ENCODE data around the gene PDLIM3.

The PDLIM3 gene

GRCh38 chr4:185567381-185568376, 32.4 kb upstream of the PDLIM3 start:
- Histone ChIP-seq H3K4me2 (ENCODE audit: low read depth, low read length) (no peak overlapping the region), H3K4me3 (ENCODE audit: low read length) (no peak overlapping the region), H3K4me1 (ENCODE audit: low read length) (no peaks in the 10 kb centered on the region), H3K79me2 (ENCODE audit: low read length) (no peaks in the 10 kb centered on the region), H3K9ac (ENCODE audit: low read length) (no peak overlapping the region), H3K9me3 (replicated peaks; ENCODE audit: insufficient read depth, low read length) (no peaks in the 10 kb centered on the region), H3K9me2 (replicated peaks; ENCODE audit: insufficient read depth, low read length) (no peaks in the 10 kb centered on the region), H3K36me3 (replicated peaks; ENCODE audit: insufficient read depth, low read length) (no peaks in the 10 kb centered on the region), H2AFZ (ENCODE audit: low read length) (no peak overlapping the region), H3K27me3 (replicated peaks; ENCODE audit: insufficient read depth, low read length) (no peaks in the 10 kb centered on the region), H4K20me1 (ENCODE audit: insufficient read depth, low read length) (no peaks in the 10 kb centered on the region), H3F3A (ENCODE audit: insufficient read depth, low read length) (no peaks in the 10 kb centered on the region), H3K27ac (ENCODE audit: low read length) (no peak overlapping the region)
- TF ChIP-seq EZH2phosphoT487 (IDR thresholded peaks at IDR 0.05; ENCODE audit: low read length) (no peak), EZH2 (optimal IDR thresholded peaks at IDR 0.05; ENCODE audit: low read depth, low read length) (no peak)
- TF ChIP-seq, protein P1, sequence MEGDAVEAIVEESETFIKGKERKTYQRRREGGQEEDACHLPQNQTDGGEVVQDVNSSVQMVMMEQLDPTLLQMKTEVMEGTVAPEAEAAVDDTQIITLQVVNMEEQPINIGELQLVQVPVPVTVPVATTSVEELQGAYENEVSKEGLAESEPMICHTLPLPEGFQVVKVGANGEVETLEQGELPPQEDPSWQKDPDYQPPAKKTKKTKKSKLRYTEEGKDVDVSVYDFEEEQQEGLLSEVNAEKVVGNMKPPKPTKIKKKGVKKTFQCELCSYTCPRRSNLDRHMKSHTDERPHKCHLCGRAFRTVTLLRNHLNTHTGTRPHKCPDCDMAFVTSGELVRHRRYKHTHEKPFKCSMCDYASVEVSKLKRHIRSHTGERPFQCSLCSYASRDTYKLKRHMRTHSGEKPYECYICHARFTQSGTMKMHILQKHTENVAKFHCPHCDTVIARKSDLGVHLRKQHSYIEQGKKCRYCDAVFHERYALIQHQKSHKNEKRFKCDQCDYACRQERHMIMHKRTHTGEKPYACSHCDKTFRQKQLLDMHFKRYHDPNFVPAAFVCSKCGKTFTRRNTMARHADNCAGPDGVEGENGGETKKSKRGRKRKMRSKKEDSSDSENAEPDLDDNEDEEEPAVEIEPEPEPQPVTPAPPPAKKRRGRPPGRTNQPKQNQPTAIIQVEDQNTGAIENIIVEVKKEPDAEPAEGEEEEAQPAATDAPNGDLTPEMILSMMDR (IDR thresholded peaks at IDR 0.05; ENCODE audit: low read length): no peak
- no peak for DNase-seq

- H3K27ac ChIP-seq (ENCODE audit: low read length): no peak overlapping the region
- no peaks in the 10 kb centered on the region for H3K27me3 ChIP-seq (replicated peaks; ENCODE audit: insufficient read depth, low read length)
- H2AFZ ChIP-seq (ENCODE audit: low read length): no peak overlapping the region
- no peak for DNase-seq
- H3K4me1 ChIP-seq (ENCODE audit: low read length): no peaks in the 10 kb centered on the region
- no peaks in the 10 kb centered on the region for H3K9me3 ChIP-seq (replicated peaks; ENCODE audit: insufficient read depth, low read length)
- H3F3A ChIP-seq (ENCODE audit: insufficient read depth, low read length): no peaks in the 10 kb centered on the region
- no peak overlapping the region for H3K9ac ChIP-seq (ENCODE audit: low read length)
- H3K9me2 ChIP-seq (replicated peaks; ENCODE audit: insufficient read depth, low read length): no peaks in the 10 kb centered on the region
- no peaks in the 10 kb centered on the region for H3K79me2 ChIP-seq (ENCODE audit: low read length)
- no peaks in the 10 kb centered on the region for H4K20me1 ChIP-seq (ENCODE audit: insufficient read depth, low read length)
- TF ChIP-seq, protein P1 (IDR thresholded peaks at IDR 0.05; ENCODE audit: low read length): no peak
- TF ChIP-seq EZH2phosphoT487 (IDR thresholded peaks at IDR 0.05; ENCODE audit: low read length) (no peak), EZH2 (optimal IDR thresholded peaks at IDR 0.05; ENCODE audit: low read depth, low read length) (no peak)
- H3K4me2 ChIP-seq (ENCODE audit: low read depth, low read length): no peak overlapping the region
- no peak overlapping the region for H3K4me3 ChIP-seq (ENCODE audit: low read length)
- H3K36me3 ChIP-seq (replicated peaks; ENCODE audit: insufficient read depth, low read length): no peaks in the 10 kb centered on the region
Observed at GRCh38 chr4:185566972-185567371, 31.7 kb upstream of the PDLIM3 start.

GRCh38 chr4:185566425-185566824, 31.1 kb upstream of the PDLIM3 start:
- no peak overlapping the region for H3K27ac ChIP-seq (ENCODE audit: low read length)
- no peak for DNase-seq
- H3K79me2 ChIP-seq (ENCODE audit: low read length): no peaks in the 10 kb centered on the region
- H4K20me1 ChIP-seq (ENCODE audit: insufficient read depth, low read length): no peaks in the 10 kb centered on the region
- no peaks in the 10 kb centered on the region for H3K9me3 ChIP-seq (replicated peaks; ENCODE audit: insufficient read depth, low read length)
- no peaks in the 10 kb centered on the region for H3K36me3 ChIP-seq (replicated peaks; ENCODE audit: insufficient read depth, low read length)
- no peaks in the 10 kb centered on the region for H3F3A ChIP-seq (ENCODE audit: insufficient read depth, low read length)
- H3K4me2 ChIP-seq (ENCODE audit: low read depth, low read length): no peak overlapping the region
- no peaks in the 10 kb centered on the region for H3K27me3 ChIP-seq (replicated peaks; ENCODE audit: insufficient read depth, low read length)
- H3K4me1 ChIP-seq (ENCODE audit: low read length): no peaks in the 10 kb centered on the region
- H3K9me2 ChIP-seq (replicated peaks; ENCODE audit: insufficient read depth, low read length): no peaks in the 10 kb centered on the region
- no peak overlapping the region for H3K9ac ChIP-seq (ENCODE audit: low read length)
- H2AFZ ChIP-seq (ENCODE audit: low read length): no peak overlapping the region
- no peak overlapping the region for H3K4me3 ChIP-seq (ENCODE audit: low read length)
- TF ChIP-seq, protein P1 (IDR thresholded peaks at IDR 0.05; ENCODE audit: low read length): no peak
- TF ChIP-seq EZH2phosphoT487 (IDR thresholded peaks at IDR 0.05; ENCODE audit: low read length) (no peak), EZH2 (optimal IDR thresholded peaks at IDR 0.05; ENCODE audit: low read depth, low read length) (no peak)

Data from MM.1S (cell line).